H9 (cell line): ENCODE results near the gene CD2. TPM values are rescaled to one million over a fixed set of nuclear protein-coding genes. Genes with fewer than 3 reads are reported as not detected.

ENCODE experiments used
- DNase-seq: peaks from one replicate; pipeline ENCODE4 v3.0.0-alpha.2; 2017
- H2AFZ ChIP-seq: one replicate; pipeline ENCODE4 v1.6.1; 2013; ENCODE audit warnings: mild to moderate bottlenecking, low read length, control low read depth, moderate library complexity
- H2AK5ac ChIP-seq: 2 replicates; pipeline ENCODE4 v1.6.1; 2013; ENCODE audit warnings: low read length, control low read depth, mixed read lengths; ENCODE audit not compliant: insufficient read length
- H2BK120ac ChIP-seq: one replicate; pipeline ENCODE4 v1.6.1; 2013; ENCODE audit warnings: low read depth, mild to moderate bottlenecking, low read length, control low read depth, inconsistent platforms; ENCODE audit not compliant: poor library complexity, severe bottlenecking
- H2BK12ac ChIP-seq: 2 replicates; pipeline ENCODE4 v1.6.1; 2013; ENCODE audit warnings: low read length, control low read depth, mixed read lengths, low read depth; ENCODE audit not compliant: insufficient read length
- H2BK15ac ChIP-seq: 2 replicates; pipeline ENCODE4 v1.6.1; 2013; ENCODE audit warnings: low read depth, low read length, control low read depth
- H2BK20ac ChIP-seq: one replicate; pipeline ENCODE4 v1.6.1; 2013; ENCODE audit warnings: low read depth, mild to moderate bottlenecking, low read length, control low read depth, inconsistent platforms; ENCODE audit not compliant: poor library complexity, severe bottlenecking
- H2BK5ac ChIP-seq: 2 replicates; pipeline ENCODE4 v1.6.1; 2013; ENCODE audit warnings: low read length, control low read depth, mixed read lengths; ENCODE audit not compliant: insufficient read length
- H3K14ac ChIP-seq: 2 replicates; pipeline ENCODE4 v1.6.1; 2013; ENCODE audit warnings: low read length, control low read depth; ENCODE audit not compliant: insufficient read depth
- H3K18ac ChIP-seq: 2 replicates; pipeline ENCODE4 v1.6.1; 2013; ENCODE audit warnings: low read depth, mild to moderate bottlenecking, mixed read lengths, low read length, control low read depth; ENCODE audit not compliant: insufficient read length
- H3K23ac ChIP-seq: 2 replicates; pipeline ENCODE4 v1.6.1; 2013; ENCODE audit warnings: low read length, control low read depth, mixed read lengths, low read depth; ENCODE audit not compliant: insufficient read length
- H3K23me2 ChIP-seq: 2 replicates; pipeline ENCODE4 v1.6.1; 2013; ENCODE audit warnings: low read depth, mild to moderate bottlenecking, mixed read lengths, low read length, control low read depth; ENCODE audit not compliant: insufficient read length, poor library complexity, severe bottlenecking
- H3K27ac ChIP-seq: 2 replicates; pipeline ENCODE4 v1.5.1; 2013; ENCODE audit warnings: low read length, control low read depth, mixed read lengths, low read depth; ENCODE audit not compliant: insufficient read length
- H3K27me3 ChIP-seq: 2 replicates; pipeline ENCODE4 v1.6.1; 2013; ENCODE audit warnings: low read length, control low read depth, inconsistent platforms; ENCODE audit not compliant: insufficient read depth
- H3K4ac ChIP-seq: 2 replicates; pipeline ENCODE4 v1.6.1; 2013; ENCODE audit warnings: low read depth, mild to moderate bottlenecking, control low read depth, inconsistent platforms, low read length, moderate library complexity
- H3K4me1 ChIP-seq: 2 replicates; pipeline ENCODE4 v1.6.1; 2013; ENCODE audit warnings: low read length, control low read depth, inconsistent platforms; ENCODE audit not compliant: insufficient read depth
- H3K4me2 ChIP-seq: 2 replicates; pipeline ENCODE4 v1.6.1; 2013; ENCODE audit warnings: low read length, control low read depth, mixed read lengths; ENCODE audit not compliant: insufficient read length, insufficient read depth
- H3K56ac ChIP-seq: 2 replicates; pipeline ENCODE4 v1.6.1; 2013; ENCODE audit warnings: low read depth, mild to moderate bottlenecking, mixed read lengths, low read length, control low read depth; ENCODE audit not compliant: insufficient read length
- H3K79me1 ChIP-seq: 2 replicates; pipeline ENCODE4 v1.6.1; 2013; ENCODE audit warnings: low read depth, mild to moderate bottlenecking, moderate library complexity, low read length, control low read depth, inconsistent platforms; ENCODE audit not compliant: insufficient read depth, poor library complexity, severe bottlenecking
- H3K79me2 ChIP-seq: 2 replicates; pipeline ENCODE4 v1.6.1; 2013; ENCODE audit warnings: low read length, control low read depth, inconsistent platforms; ENCODE audit not compliant: insufficient read depth
- H3K9ac ChIP-seq: 2 replicates; pipeline ENCODE4 v1.6.1; 2013; ENCODE audit warnings: low read length, control low read depth, mixed read lengths; ENCODE audit not compliant: insufficient read length; ENCODE audit errors: extremely low read depth
- H3K9me3 ChIP-seq: one replicate; pipeline ENCODE4 v1.6.1; 2013; ENCODE audit warnings: low read depth, low read length, inconsistent platforms; ENCODE audit not compliant: control insufficient read depth
- H3T11ph ChIP-seq: one replicate; pipeline ENCODE4 v1.6.1; 2013; ENCODE audit warnings: mild to moderate bottlenecking, low read length, control low read depth, inconsistent platforms
- H4K20me1 ChIP-seq: one replicate; pipeline ENCODE4 v1.6.1; 2013; ENCODE audit not compliant: control insufficient read depth, insufficient read length, insufficient read depth
- H4K5ac ChIP-seq: 2 replicates; pipeline ENCODE4 v1.6.1; 2013; ENCODE audit warnings: low read depth, mild to moderate bottlenecking, mixed read lengths, low read length, control low read depth; ENCODE audit not compliant: insufficient read length
- H4K8ac ChIP-seq: replicated peaks from 2 replicates; pipeline ENCODE4 v1.6.1; 2013; ENCODE audit warnings: low read length, control low read depth, mixed read lengths, low read depth; ENCODE audit not compliant: insufficient read length
- H4K91ac ChIP-seq: 2 replicates; pipeline ENCODE4 v1.6.1; 2013; ENCODE audit warnings: low read depth, mild to moderate bottlenecking, moderate library complexity, mixed read lengths, low read length, control low read depth; ENCODE audit not compliant: insufficient read length
- H3K27ac Mint-ChIP-seq, 3 experiments: 2 replicates in 2 of 3; 3 replicates in 1 of 3; pipeline ENCODE4 v1.8.0; 2020 to 2021; ENCODE audit warnings: mixed read lengths in 3 of 3, mild to moderate bottlenecking in 1 of 3, moderate library complexity in 1 of 3
- H3K27me3 Mint-ChIP-seq: 2 replicates; pipeline ENCODE4 v1.8.0; 2021; ENCODE audit warnings: low read depth, mild to moderate bottlenecking, moderate library complexity, mixed read lengths
- H3K36me3 Mint-ChIP-seq, 3 experiments: 2 replicates in 2 of 3; 3 replicates in 1 of 3; pipeline ENCODE4 v1.8.0; 2020 to 2021; ENCODE audit warnings: low read depth in 3 of 3, mixed read lengths in 3 of 3; ENCODE audit not compliant: insufficient read depth in 1 of 3
- H3K4me1 Mint-ChIP-seq, 2 experiments: 2 replicates each; pipeline ENCODE4 v1.8.0; 2020; ENCODE audit warnings: mixed read lengths in 2 of 2
- H3K4me3 Mint-ChIP-seq, 2 experiments: 2 replicates in 1 of 2; 3 replicates in 1 of 2; pipeline ENCODE4 v1.8.0; 2020 to 2021; ENCODE audit warnings: mild to moderate bottlenecking in 2 of 2, mixed read lengths in 2 of 2, moderate library complexity in 1 of 2
- H3K9me3 Mint-ChIP-seq, 2 experiments: 2 replicates in 1 of 2; 3 replicates in 1 of 2; pipeline ENCODE4 v1.8.0; 2020; ENCODE audit warnings: mild to moderate bottlenecking in 2 of 2, mixed read lengths in 2 of 2, moderate library complexity in 1 of 2
- whole genome bisulfite sequencing: extraction: QIAGEN DNeasy Blood & Tissue Kit; methylation state at CpG from one replicate; pipeline ENCODE4 v1.1.7; 2013; ENCODE audit warnings: missing lambda C conversion rate, low lambda C conversion rate, mixed read lengths; ENCODE audit not compliant: insufficient read length; ENCODE audit errors: extremely low coverage; 5-methylcytosine and 5-hydroxymethylcytosine counted together
- total RNA-seq: library from RNA; stranded (reverse); gene quantifications from 2 replicates; pipeline ENCODE4 v1.2.1, GENCODE V29; 2021
- TF ChIP-seq, protein P1 (sequence below): fragments of 200-600 bp; sonication (generic); conservative IDR thresholded peaks from 3 replicates; pipeline ENCODE4 v1.8.0; 2021; ENCODE audit warnings: antibody characterized with exemption, mild to moderate bottlenecking

CD2 gene
- total RNA-seq, 1 experiment from 2014 or later, result not detected

GRCh38 chr1:116769104-116769452 is 14.8 kb downstream of the CD2 start:
- no peak overlapping the region for H4K8ac ChIP-seq
- H3K79me1 ChIP-seq, result no peaks in the 10 kb centered on the region
- no peak overlapping the region for H2AFZ ChIP-seq
- H3K23ac ChIP-seq, result no peak overlapping the region
- no peak overlapping the region for H3K9ac ChIP-seq
- no peak for DNase-seq
- peaks cover 6 to 9% of the 10 kb centered on the region in 2 experiments for H3K9me3 Mint-ChIP-seq
- H3K79me2 ChIP-seq, result no peaks in the 10 kb centered on the region
- no peak overlapping the region for H3K27ac ChIP-seq
- H3K56ac ChIP-seq, result no peak overlapping the region
- H2BK5ac ChIP-seq, result no peak overlapping the region
- no peak overlapping the region for H3K18ac ChIP-seq
- no peak overlapping the region for H2BK12ac ChIP-seq
- H3K14ac ChIP-seq, result no peak overlapping the region
- no peak overlapping the region for H3K4me2 ChIP-seq
- H3K4ac ChIP-seq, result no peak overlapping the region
- H3T11ph ChIP-seq, result no peak overlapping the region
- H3K27me3 ChIP-seq, result no peaks in the 10 kb centered on the region
- H4K20me1 ChIP-seq, result no peaks in the 10 kb centered on the region
- peaks cover 6% of the 10 kb centered on the region in 2 experiments; a peak in 3 of 4 replicates for H3K4me1 Mint-ChIP-seq
- H2BK120ac ChIP-seq, result no peak overlapping the region
- no peaks in the 10 kb centered on the region; a peak in 2 of 7 replicates for H3K36me3 Mint-ChIP-seq
- H2BK20ac ChIP-seq, result no peak overlapping the region
- H3K27ac Mint-ChIP-seq, result no peak overlapping the region
- no peaks in the 10 kb centered on the region for H3K9me3 ChIP-seq
- no peak overlapping the region for H2BK15ac ChIP-seq
- no peak overlapping the region for H4K5ac ChIP-seq
- no peak overlapping the region for H2AK5ac ChIP-seq
- H3K27me3 Mint-ChIP-seq, result no peaks in the 10 kb centered on the region; the same call in 1 of the 2 replicates
- no peaks in the 10 kb centered on the region for H3K4me1 ChIP-seq
- H4K91ac ChIP-seq, result no peak overlapping the region
- TF ChIP-seq, protein P1, sequence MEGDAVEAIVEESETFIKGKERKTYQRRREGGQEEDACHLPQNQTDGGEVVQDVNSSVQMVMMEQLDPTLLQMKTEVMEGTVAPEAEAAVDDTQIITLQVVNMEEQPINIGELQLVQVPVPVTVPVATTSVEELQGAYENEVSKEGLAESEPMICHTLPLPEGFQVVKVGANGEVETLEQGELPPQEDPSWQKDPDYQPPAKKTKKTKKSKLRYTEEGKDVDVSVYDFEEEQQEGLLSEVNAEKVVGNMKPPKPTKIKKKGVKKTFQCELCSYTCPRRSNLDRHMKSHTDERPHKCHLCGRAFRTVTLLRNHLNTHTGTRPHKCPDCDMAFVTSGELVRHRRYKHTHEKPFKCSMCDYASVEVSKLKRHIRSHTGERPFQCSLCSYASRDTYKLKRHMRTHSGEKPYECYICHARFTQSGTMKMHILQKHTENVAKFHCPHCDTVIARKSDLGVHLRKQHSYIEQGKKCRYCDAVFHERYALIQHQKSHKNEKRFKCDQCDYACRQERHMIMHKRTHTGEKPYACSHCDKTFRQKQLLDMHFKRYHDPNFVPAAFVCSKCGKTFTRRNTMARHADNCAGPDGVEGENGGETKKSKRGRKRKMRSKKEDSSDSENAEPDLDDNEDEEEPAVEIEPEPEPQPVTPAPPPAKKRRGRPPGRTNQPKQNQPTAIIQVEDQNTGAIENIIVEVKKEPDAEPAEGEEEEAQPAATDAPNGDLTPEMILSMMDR, result no peak
- no peak overlapping the region for H3K4me3 Mint-ChIP-seq
- WGBS, result no CpG with 5 or more reads among the region's 6 CpGs
- no peaks in the 10 kb centered on the region for H3K23me2 ChIP-seq
